Inflammatory macrophage treated with lipopolysaccharide for 4 hours (primary cell): ENCODE measurements around the gene ZNF646.

Experiments used
- DNase-seq: peaks from one replicate; pipeline ENCODE4 v3.0.0-alpha.2; 2020

The ZNF646 gene, protein sequence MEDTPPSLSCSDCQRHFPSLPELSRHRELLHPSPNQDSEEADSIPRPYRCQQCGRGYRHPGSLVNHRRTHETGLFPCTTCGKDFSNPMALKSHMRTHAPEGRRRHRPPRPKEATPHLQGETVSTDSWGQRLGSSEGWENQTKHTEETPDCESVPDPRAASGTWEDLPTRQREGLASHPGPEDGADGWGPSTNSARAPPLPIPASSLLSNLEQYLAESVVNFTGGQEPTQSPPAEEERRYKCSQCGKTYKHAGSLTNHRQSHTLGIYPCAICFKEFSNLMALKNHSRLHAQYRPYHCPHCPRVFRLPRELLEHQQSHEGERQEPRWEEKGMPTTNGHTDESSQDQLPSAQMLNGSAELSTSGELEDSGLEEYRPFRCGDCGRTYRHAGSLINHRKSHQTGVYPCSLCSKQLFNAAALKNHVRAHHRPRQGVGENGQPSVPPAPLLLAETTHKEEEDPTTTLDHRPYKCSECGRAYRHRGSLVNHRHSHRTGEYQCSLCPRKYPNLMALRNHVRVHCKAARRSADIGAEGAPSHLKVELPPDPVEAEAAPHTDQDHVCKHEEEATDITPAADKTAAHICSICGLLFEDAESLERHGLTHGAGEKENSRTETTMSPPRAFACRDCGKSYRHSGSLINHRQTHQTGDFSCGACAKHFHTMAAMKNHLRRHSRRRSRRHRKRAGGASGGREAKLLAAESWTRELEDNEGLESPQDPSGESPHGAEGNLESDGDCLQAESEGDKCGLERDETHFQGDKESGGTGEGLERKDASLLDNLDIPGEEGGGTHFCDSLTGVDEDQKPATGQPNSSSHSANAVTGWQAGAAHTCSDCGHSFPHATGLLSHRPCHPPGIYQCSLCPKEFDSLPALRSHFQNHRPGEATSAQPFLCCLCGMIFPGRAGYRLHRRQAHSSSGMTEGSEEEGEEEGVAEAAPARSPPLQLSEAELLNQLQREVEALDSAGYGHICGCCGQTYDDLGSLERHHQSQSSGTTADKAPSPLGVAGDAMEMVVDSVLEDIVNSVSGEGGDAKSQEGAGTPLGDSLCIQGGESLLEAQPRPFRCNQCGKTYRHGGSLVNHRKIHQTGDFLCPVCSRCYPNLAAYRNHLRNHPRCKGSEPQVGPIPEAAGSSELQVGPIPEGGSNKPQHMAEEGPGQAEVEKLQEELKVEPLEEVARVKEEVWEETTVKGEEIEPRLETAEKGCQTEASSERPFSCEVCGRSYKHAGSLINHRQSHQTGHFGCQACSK (N-terminal part only)

DNA sequence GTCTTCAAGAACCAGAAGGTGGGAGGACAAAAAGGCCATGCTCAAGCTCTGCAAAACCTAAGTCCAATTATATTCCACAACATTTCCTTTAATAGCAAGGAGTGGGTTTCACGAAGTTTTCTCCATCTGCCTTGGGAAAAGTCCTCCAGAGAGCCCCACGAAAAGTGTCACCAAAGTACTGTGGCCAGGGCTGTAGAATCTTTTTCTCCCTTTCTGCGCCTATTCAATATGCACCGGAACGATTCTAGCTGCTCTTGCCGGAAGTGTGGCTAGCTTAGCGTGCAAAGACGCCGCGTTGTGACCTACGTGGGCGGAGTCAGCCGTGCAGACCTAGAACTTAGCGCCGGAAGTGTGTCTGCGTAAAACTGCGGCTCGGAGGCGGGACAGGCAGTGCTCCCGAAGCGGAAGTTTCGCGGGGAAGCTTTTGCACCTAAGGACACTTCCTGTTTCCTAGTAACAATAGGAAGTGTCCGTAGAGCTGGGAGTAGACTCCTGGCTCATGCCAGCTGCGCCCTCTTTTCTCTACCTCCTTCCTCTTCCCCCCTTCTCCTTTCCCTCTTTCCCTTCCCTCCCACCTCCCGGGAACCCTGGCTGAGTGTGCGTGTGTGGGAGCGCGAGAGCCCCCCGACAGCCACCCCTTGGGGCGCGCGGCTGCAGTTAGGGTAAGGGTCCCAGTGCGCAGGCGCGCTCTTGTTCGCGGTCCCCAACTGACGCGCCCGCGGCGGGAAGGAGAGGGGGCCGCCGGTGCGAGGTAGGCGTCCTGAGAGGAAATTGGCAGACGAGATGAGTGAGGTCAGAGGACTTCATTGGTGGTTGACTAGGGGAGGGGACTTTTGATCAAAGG is at the start of gene ZNF646, which contains the start of gene ZNF668:
Gene ZNF646, plus strand, starts transcription at position 453 of the 844 bp plus-strand sequence. CDS start 1,903 bp downstream, outside the sequence.
Gene ZNF668, minus strand, starts transcription at position 271 of the 844 bp plus-strand sequence. CDS start 9,781 bp downstream, outside the sequence.
- peak; percentile 100 for DNase-seq

DNA sequence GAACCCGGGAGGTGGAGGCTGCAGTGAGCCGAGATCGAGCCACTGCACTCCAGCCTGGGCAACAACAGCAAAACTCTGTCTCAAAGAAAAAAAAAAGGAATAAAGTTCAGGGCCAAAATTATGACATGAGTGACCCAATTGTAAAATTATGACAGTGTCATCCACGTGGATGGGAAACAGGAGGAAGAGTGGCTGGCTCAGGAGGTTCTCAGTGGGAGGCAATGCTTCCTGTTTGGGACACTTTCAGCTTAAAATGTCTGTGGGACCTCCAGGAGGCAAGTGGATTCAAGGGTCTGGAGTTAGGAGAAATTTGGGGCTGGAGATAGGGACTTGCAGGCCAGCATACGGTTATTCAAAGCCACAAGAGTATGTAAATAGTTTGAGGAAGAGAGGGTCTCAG is 48.9 kb upstream of the ZNF646 start:
- peak; percentile 92 for DNase-seq

DNA sequence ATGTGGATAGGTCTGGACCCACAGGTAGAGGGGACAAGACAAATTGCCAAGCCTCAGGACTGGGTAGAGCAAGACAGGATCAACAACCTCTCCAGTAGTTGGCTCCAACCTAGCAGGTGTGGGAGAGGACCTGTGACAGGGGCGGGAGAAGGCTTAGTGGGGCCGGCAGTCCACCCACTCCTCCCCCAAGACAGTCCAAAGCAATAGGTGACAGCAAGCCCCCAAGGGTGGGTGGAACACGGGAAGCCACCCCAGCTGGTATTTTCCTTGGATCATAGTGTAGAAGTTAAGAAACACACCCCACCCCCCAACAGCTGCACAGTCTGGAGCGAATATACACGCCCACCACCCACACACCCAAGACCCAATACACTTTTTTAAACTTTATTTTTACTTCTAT is 45.0 kb upstream of the ZNF646 start:
- DNase-seq: no peak

DNA sequence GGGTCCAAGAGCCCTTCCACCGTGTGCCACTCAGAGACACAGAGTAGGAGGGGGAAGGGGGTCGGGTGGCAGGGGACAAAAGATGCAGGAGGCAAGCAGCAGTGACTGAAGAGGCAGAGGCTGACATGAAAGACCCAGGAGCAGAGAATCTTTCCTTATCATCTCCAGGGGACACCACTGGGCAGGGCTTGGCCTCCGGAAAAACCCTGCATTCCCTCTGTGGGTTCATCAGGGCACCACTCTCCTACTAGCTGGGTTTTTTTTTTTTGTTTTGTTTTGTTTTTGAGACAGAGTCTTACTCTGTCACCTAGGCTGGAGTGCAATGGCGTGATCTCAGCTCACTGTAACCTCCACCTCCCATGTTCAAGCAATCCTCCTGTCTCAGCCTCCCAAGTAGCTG is 42.9 kb upstream of the ZNF646 start:
- DNase-seq: no peak

DNA sequence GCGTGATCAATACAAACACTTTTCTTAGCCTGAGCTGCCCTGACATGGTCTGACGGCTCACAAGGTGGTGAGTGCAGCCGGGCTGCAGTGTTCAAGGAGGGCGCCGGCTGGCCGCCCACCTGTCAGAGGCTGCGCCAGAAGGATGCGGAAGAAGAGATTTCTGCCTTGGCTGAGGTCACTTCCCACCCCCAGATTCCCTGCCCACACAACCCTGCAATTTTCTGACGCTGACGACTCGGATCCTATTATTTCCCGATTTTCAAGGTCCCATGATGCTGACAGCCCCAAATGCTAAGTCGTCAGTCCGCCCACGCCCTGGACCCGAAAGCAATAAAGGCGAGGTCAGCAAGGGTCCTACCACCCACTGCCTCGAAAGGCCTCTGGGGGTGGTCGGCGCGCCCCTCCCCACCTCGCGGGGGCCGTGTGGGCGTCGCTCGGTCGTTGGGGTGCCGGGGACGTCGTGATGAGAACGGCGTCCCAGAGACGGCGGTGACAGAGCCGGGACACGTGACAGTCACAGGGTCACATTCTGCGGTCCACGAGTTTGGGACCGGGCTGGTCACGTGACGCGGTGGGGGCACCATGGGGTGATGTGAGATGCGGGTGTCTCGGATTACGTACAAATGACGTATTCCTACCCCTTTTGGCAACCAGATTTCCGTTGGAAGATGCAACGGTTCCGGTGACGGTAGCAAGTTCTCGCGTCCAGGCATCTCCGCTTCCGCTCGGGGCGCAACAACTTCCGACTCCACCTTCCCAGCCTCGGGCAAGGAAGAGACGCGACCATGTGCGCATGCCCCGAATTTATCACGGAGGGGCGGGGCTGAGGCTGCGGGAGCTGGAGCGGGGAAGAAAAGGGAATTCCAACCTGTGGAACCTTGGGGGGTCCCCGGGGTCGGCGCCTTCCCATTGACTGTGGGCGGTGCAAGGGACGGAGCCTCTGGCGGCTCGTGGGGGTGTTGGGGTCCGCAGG is 41.2 kb upstream of the ZNF646 start, which contains the start of gene STX4:
Gene STX4, plus strand, starts transcription at position 823 of the 973 bp plus-strand sequence. CDS start 248 bp downstream, outside the sequence.
- DNase-seq: peak; percentile 100

DNA sequence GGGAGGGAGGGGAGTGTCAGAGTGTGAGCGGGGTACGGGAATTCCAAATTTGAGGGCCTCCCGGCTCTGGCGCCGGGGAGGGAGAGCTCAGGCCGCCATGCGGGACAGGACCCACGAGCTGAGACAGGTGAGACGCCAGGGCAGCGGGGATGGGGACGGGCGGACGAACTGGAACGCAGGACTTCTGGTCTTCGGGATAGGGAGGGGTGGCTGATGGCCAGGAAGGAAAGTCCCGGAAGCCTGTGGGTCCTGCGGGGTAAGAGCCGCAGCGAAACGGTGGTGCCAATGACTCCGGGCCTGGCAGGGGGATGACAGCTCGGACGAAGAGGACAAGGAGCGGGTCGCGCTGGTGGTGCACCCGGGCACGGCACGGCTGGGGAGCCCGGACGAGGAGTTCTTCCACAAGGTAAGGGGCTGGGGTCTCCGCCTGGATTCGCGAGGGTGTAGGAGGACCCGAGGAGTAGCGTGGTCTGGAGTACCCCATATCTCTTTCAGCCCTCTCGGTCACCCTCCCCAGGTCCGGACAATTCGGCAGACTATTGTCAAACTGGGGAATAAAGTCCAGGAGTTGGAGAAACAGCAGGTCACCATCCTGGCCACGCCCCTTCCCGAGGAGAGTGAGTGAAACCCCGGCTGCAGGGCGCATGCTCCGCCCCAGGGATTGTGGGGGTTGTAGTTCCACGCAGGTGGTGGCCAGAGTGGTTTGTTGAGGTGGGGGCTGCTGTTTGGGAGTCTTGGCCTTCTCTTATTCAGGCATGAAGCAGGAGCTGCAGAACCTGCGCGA is 40.3 kb upstream of the ZNF646 start:
- DNase-seq: peak; percentile 87

DNA sequence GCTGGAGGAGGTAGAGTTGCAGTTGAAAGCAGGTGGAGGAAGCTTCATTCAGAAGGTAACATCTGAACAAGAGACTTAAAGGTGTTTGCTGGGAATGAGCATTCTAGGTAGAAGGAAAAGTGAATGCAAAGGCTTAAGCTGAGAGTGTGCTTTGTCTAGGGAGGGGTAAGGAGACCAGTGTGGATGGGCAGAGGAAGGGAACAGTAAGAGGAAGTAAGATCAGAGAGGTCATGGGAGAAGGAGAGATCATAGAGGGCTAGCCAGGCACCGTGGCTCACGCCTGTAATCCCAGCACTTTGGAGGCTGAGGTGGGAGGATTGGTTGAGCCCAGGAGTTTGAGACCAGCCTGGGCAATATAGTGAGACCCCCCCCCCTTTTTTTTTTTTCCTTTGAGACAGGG is 37.5 kb upstream of the ZNF646 start:
- DNase-seq: peak; percentile 68

DNA sequence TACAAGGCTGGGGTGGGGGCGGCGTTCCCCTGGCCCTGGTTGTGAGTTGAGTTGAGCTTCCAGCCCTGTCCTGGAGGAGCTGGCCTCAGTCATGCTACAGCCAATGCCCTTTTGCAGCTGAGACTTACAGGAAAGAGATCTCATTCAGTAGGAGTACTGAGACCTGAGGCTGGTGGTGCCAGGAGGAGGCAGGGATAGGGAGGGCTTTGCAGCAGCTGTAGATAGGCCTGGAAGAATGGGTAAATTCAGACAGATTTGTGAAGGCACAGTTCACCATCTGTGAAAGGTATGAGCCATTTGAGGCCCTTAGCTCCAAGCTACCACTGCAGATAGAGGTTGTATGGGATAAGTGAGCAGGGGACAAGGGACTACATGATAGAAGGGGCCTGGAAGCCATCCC is 35.2 kb upstream of the ZNF646 start:
- no peak for DNase-seq

DNA sequence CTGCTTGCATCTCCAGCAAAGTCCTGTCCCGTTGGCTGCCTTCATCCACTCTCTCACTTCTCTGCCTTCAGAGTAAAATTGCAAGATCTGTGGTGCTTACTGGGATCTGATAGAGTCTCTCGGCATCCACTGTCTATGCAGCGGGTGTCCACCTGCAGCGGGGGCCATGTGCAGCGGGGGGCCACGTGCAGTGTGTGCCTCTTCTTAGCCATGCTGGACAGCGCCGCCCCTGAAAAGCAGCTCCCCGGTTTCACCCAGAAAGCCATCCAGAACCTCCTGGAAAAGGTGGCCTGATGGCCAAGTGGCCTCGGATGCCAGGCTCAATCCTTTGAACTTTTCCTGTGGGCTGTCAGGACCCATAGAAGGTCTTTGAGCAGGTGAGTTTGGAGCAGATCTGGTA is 31.4 kb upstream of the ZNF646 start:
- no peak for DNase-seq

DNA sequence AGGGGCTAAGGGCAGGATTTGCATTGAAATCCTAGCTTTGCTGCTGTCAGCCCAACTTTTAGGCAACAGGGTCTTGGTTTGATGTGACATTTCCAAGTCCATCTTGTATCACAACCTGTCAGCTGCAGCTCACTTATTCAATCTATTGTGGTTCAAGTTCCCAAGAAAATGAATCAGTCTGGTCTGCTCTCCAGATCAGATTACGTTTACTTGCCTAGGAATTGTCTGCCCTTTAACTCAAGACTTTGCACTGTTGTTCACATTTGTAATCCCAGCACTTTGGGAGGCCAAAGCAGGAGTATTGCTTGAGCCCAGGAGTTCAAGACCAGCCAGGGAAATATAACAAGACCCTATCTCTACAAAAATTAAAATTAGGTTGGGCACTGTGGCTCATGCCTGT is 30.9 kb upstream of the ZNF646 start:
- DNase-seq: no peak

DNA sequence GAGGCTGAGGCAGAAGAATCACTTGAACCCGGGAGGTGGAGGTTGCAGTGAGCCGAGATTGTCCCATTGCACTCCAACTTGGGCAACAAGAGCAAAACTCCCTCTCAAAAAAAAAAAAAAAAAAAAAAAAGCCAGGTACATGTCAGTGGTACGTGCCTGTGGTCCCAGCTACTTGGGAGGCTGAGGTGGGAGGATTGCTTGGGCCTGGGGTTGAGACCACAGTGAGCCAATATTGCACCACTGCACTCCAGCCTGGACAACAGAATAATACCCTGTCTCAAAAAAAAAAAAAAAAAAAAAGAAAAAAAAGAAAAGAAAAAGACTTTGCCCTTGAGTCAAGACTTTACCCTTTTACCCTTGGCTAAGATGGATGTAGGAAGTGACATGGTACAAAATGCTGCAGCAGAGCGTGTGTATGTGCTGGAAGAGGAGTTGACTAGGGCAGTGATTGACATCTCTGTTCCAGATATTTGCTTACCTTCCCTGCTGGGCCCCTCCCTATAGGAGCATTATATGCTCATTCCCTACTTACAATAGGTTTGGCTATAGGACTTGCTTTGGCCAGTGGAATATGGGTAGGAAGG is 30.2 kb upstream of the ZNF646 start:
- DNase-seq: no peak

DNA sequence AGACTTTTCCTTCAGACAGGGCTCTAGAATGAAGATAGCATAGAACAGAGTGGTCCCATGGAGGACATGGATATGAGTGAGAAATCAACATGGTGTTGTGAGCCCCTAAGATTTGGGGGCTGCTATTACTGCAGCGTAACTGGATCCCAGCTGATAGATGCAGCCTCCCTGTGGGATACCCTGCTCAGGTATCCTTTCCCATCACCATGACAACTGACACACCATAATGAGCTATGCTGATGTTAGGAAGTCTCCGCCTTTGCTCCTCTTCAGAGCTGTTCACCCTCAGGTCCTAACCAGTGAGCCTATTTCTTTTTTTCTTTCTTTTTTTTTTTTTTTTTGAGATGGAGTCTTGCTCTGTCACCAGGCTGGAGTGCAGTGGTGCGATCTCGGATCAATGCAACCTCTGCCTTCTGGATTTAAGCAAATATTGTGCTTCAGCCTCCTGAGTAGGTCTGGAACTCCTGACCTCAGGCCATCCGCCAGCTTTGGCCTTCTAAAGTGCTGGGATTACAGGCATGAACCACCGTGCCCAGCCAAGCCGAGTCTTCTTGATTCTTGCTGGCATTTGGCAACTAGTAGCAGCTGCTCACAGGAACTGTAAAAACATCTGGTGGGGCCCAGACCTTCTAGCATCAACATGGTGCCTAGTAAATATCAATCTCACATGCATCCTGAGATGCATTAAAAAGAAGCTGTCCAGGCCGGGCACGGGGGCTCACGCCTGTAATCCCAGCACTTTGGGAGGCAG is 23.8 kb upstream of the ZNF646 start:
- DNase-seq: no peak

DNA sequence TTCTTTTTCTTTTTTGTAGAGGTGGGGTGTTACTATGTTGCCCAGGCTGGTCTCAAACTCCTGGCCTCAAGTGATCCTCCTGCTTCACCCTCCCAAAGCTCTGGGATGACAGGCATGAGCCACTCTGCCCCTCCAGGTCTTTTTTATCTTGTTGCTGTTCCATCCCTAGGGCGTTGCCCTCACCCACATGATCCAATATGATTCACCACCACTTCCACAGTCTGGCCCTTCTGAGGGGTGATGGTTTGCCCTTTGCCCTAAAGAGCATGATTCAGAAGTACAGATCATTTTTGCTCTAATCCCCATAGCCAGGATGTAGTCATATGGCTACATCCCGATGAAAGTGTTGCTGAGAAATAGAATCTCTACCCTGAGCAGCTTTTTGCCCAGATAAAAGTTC is 22.1 kb upstream of the ZNF646 start:
- DNase-seq: peak; percentile 94

DNA sequence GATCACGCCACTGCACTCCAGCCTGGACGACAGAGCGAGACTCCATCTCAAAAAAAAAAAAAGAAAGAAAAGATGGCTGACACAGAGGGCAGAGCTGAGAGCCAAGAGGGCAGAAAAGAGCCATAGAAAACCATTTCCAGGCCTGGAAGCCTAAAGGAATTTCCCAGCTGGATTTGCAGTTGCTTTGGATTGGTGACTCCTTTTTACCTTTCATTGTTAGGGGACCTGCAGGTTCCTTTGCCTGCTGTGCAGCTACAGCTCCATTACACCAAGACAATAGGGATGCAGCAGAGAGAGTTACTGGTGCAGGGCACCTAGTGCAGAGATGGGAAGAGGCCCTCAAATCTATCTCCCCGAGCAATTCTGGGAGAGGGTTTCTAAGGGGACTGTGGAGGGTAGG is 18.6 kb upstream of the ZNF646 start:
- DNase-seq: no peak

DNA sequence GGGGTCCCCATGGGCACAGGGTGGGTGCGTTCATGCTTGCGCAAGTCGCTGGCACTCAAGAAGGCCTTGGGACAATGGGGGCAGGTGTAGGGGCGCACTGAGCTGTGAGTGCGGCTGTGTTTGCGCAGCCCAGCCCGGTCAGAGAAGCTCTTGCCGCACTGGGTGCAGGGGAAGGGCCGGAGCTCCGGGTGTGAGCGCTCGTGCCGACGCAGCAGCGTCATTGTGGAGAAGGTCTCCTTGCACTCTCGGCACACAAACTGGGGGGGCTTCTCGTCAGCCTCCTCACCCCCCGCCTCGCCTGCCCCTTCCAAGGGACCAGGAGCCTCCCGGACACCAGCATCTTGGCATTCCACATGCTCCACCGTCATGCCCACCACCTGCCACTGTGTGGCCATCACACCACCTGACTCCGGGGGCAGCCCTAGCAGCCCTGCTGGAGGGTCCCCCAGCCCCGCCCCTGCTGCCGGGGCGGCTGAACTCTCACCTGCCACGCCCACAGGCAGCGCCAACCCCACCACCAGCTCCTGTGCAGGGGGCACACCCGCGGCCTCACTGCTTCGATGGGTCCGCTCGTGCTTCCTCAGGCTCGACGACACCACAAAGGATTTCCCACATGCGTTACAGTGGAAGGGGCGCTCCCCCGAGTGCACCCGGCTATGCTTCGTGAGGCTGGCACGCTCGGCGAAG is 13.0 kb upstream of the ZNF646 start:
- DNase-seq: no peak

DNA sequence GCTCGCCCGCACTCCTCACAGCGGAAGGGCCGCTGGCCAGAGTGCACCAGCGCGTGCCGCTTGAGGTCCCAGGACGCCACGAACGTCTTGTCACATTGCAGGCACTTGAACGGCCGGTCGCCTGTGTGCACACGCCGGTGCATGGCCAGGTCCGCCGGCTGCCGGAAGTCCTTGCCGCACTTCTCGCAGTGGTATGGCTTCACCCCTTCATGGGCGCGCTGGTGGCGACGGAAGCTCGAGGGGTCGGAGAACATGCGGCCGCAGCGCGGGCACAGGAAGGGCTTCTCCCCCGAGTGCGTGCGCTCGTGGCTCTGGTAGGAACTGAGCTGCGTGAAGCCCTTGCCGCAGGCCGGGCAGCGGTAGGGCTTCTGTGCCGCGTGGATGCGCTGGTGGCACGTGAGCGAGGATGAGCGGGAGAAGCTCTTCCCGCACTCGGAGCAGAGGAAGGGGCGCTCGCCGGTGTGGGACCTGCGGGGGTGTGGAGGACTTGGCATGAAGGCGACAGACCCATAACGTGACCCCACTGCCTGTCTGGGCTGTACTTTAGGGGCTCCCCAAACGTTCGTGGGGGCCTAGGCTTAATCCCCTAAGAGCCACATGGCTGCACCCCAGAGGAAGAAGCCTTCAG is 12.3 kb upstream of the ZNF646 start:
- no peak for DNase-seq

DNA sequence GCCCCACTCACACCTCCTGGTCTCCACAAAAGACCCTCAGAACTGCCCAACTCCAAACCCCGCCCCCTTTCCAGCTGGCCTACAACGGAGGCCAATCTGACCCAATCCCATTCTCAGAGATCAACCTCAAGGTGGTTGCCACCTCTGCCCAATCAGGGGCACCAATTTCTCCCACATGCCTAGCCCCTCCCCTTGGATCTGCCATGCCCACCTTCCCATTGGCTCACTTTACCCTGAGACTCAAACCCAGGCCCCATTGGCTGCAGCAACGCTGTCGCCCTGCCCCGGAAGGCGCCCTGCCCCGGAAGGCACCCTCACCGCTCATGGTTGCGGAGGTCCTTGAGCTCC is 10.8 kb upstream of the ZNF646 start:
- no peak for DNase-seq
